GM19099 (cell line): ENCODE data around the gene PRKCE.

ENCODE experiments used
- POLR2A ChIP-seq: IDR thresholded peaks from 3 replicates; pipeline ENCODE4 v1.6.1; 2011; ENCODE audit warnings: low read depth; ENCODE audit not compliant: insufficient read length; ENCODE audit errors: extremely low read depth

PRKCE gene

GRCh38 chr2:45818591-45818990, 167.1 kb downstream of the PRKCE start:
- TF ChIP-seq POLR2A = no peak

GRCh38 chr2:45820048-45820447, 168.6 kb downstream of the PRKCE start:
- no peak for TF ChIP-seq POLR2A

- TF ChIP-seq POLR2A = no peak
Observed at GRCh38 chr2:45821558-45822271, 170.2 kb downstream of the PRKCE start.

- TF ChIP-seq POLR2A = no peak
Observed at GRCh38 chr2:45822272-45822630, 170.8 kb downstream of the PRKCE start.

- no peak for TF ChIP-seq POLR2A
Observed at GRCh38 chr2:45823723-45824206, 172.3 kb downstream of the PRKCE start.

- TF ChIP-seq POLR2A = no peak
Observed at GRCh38 chr2:45825001-45825651, 173.7 kb downstream of the PRKCE start.

GRCh38 chr2:45826460-45826859, 175.0 kb downstream of the PRKCE start:
- TF ChIP-seq POLR2A = no peak

GRCh38 chr2:45826884-45827635, 175.6 kb downstream of the PRKCE start:
- TF ChIP-seq POLR2A = no peak

GRCh38 chr2:45830322-45830721, 178.8 kb downstream of the PRKCE start:
- no peak for TF ChIP-seq POLR2A

- no peak for TF ChIP-seq POLR2A
Observed at GRCh38 chr2:45833301-45833967, 182.0 kb downstream of the PRKCE start.

- TF ChIP-seq POLR2A = peak; percentile 21
Observed at GRCh38 chr2:45833968-45834344, 182.5 kb downstream of the PRKCE start.

GRCh38 chr2:45834372-45834771, 182.9 kb downstream of the PRKCE start:
- no peak for TF ChIP-seq POLR2A

- no peak for TF ChIP-seq POLR2A
Observed at GRCh38 chr2:45834858-45835257, 183.4 kb downstream of the PRKCE start.

- no peak for TF ChIP-seq POLR2A
Observed at GRCh38 chr2:45836316-45836715, 184.8 kb downstream of the PRKCE start.

- TF ChIP-seq POLR2A = peak; percentile 39
Observed at GRCh38 chr2:45836740-45837139, 185.3 kb downstream of the PRKCE start.
